ENCODE data around the gene CTNNA3. TPM values are rescaled to one million over a fixed set of nuclear protein-coding genes. Genes with fewer than 3 reads are reported as not detected.

CTNNA3 gene
- total and polyA plus RNA-seq, 7 donors: 0.85 to 66.2 (median 28.1) TPM

- WGBS, 3 donors: 81 to 87% (median 87%) methylated on average over 3 of the region's 3 CpGs
- no peak for ATAC-seq
- intact Hi-C loops (cut with DNase I): no loop called here
Observed at GRCh38 chr10:67200913-67201564, 495.0 kb downstream of the CTNNA3 start.

GRCh38 chr10:67175354-67175753 lies 520.6 kb downstream of the CTNNA3 start:
- Histone ChIP-seq H3K27ac (no peak overlapping the region), H3K9me3 (no peaks in the 10 kb centered on the region), H3K27me3 (ENCODE audit: insufficient read depth in 3 of 3, low read length in 2 of 3) (no peaks in the 10 kb centered on the region), H3K4me3 (no peak overlapping the region), H3K36me3 (ENCODE audit: insufficient read depth in 1 of 2, low read depth in 1 of 2) (peaks cover 0 to 6% of the 10 kb centered on the region in 2 donors), H3K4me1 (no peaks in the 10 kb centered on the region)
- TF ChIP-seq CTCF (IDR thresholded peaks at IDR 0.05): no peak
- DNase-seq (no peak), ATAC-seq (no peak)
- intact Hi-C loops (cut with DNase I): no loop called here
- WGBS, 3 donors: 83 to 92% (median 91%) methylated on average over 2 of the region's 2 CpGs

More at GRCh38 chr10:67200913-67201564, 495.0 kb downstream of the CTNNA3 start:
- Histone ChIP-seq H3K4me1 (no peaks in the 10 kb centered on the region), H3K27ac (no peak overlapping the region), H3K36me3 (ENCODE audit: insufficient read depth in 1 of 2, low read depth in 1 of 2) (no peaks in the 10 kb centered on the region), H3K9me3 (no peaks in the 10 kb centered on the region), H3K4me3 (no peak overlapping the region), H3K27me3 (ENCODE audit: insufficient read depth in 3 of 3, low read length in 2 of 3) (no peaks in the 10 kb centered on the region)
- no peak for DNase-seq
- TF ChIP-seq CTCF (IDR thresholded peaks at IDR 0.05): no peak

GRCh38 chr10:67173787-67174186 lies 522.2 kb downstream of the CTNNA3 start:
- Histone ChIP-seq H3K9me3 (peaks cover 2% of the 10 kb centered on the region), H3K36me3 (ENCODE audit: insufficient read depth in 1 of 2, low read depth in 1 of 2) (no peaks in the 10 kb centered on the region), H3K4me1 (no peaks in the 10 kb centered on the region), H3K27ac (no peak overlapping the region), H3K27me3 (ENCODE audit: insufficient read depth in 3 of 3, low read length in 2 of 3) (no peaks in the 10 kb centered on the region), H3K4me3 (no peak overlapping the region)
- intact Hi-C loops (cut with DNase I): no loop called here
- ATAC-seq (no peak), DNase-seq (no peak)
- no peak for TF ChIP-seq CTCF (IDR thresholded peaks at IDR 0.05)

- Histone ChIP-seq H3K36me3 (ENCODE audit: insufficient read depth in 1 of 2, low read depth in 1 of 2) (no peaks in the 10 kb centered on the region), H3K9me3 (peaks cover 8% of the 10 kb centered on the region), H3K4me1 (no peaks in the 10 kb centered on the region), H3K27ac (no peak overlapping the region), H3K4me3 (no peak overlapping the region), H3K27me3 (ENCODE audit: insufficient read depth in 3 of 3, low read length in 2 of 3) (no peaks in the 10 kb centered on the region)
- ATAC-seq (no peak), DNase-seq (no peak)
- intact Hi-C loops (cut with DNase I): no loop called here
- TF ChIP-seq CTCF (IDR thresholded peaks at IDR 0.05): no peak
- 71 to 77% (median 75%) methylated on average over 1 of the region's 1 CpG for WGBS, 3 donors
Observed at GRCh38 chr10:67171970-67172369, 524.0 kb downstream of the CTNNA3 start.

GRCh38 chr10:67156239-67156638 lies 539.8 kb downstream of the CTNNA3 start:
- no peaks in the 10 kb centered on the region for H3K36me3 ChIP-seq (ENCODE audit: insufficient read depth in 1 of 2, low read depth in 1 of 2)
- intact Hi-C loops (cut with DNase I): no loop called here
- no peaks in the 10 kb centered on the region for H3K27me3 ChIP-seq (ENCODE audit: insufficient read depth in 3 of 3, low read length in 2 of 3)
- ATAC-seq: no peak
- no peak overlapping the region for H3K4me3 ChIP-seq
- DNase-seq: no peak
- no peaks in the 10 kb centered on the region for H3K9me3 ChIP-seq
- H3K4me1 ChIP-seq: no peaks in the 10 kb centered on the region
- TF ChIP-seq CTCF (IDR thresholded peaks at IDR 0.05): no peak
- no peak overlapping the region for H3K27ac ChIP-seq

All from psoas muscle (tissue), 8 donors.